GM12865 (cell line): ENCODE data around the gene DCDC2.

Experiments used
- DNase-seq: peaks from one replicate; pipeline ENCODE4 v3.0.0; 2010; ENCODE audit warnings: low read depth
- H3K4me3 ChIP-seq: 2 replicates; pipeline ENCODE4 v1.5.1; 2011; ENCODE audit warnings: mild to moderate bottlenecking, low read depth, low read length, control low read depth
- TF ChIP-seq, protein P1 (sequence below): IDR thresholded peaks from 2 replicates; pipeline ENCODE4 v1.5.1; 2011; ENCODE audit warnings: low read length, control low read depth, low read depth, inconsistent platforms; ENCODE audit not compliant: insufficient read depth; ENCODE audit errors: missing control alignments

Gene DCDC2

DNA sequence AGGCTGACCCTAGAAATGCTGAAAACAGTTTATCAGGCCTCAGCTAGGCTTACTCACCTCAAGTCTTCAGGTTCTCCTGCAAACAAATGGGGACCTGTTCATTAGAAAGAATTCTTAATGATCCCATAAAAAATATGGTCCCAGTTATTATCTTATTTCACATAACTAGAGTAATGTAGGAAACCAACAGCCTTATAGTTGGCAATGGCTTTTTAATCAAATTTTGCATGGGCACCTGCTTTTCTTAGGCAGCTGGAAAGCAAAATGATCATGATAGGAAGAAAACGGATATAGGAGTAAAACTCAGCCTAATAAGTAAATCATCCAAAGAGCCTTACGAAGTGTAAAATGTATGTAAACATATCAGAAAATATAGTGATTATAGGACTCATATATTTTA lies 230.5 kb downstream of the DCDC2 start:
- TF ChIP-seq, protein P1, sequence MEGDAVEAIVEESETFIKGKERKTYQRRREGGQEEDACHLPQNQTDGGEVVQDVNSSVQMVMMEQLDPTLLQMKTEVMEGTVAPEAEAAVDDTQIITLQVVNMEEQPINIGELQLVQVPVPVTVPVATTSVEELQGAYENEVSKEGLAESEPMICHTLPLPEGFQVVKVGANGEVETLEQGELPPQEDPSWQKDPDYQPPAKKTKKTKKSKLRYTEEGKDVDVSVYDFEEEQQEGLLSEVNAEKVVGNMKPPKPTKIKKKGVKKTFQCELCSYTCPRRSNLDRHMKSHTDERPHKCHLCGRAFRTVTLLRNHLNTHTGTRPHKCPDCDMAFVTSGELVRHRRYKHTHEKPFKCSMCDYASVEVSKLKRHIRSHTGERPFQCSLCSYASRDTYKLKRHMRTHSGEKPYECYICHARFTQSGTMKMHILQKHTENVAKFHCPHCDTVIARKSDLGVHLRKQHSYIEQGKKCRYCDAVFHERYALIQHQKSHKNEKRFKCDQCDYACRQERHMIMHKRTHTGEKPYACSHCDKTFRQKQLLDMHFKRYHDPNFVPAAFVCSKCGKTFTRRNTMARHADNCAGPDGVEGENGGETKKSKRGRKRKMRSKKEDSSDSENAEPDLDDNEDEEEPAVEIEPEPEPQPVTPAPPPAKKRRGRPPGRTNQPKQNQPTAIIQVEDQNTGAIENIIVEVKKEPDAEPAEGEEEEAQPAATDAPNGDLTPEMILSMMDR: no peak
- no peak overlapping the region for H3K4me3 ChIP-seq

DNA sequence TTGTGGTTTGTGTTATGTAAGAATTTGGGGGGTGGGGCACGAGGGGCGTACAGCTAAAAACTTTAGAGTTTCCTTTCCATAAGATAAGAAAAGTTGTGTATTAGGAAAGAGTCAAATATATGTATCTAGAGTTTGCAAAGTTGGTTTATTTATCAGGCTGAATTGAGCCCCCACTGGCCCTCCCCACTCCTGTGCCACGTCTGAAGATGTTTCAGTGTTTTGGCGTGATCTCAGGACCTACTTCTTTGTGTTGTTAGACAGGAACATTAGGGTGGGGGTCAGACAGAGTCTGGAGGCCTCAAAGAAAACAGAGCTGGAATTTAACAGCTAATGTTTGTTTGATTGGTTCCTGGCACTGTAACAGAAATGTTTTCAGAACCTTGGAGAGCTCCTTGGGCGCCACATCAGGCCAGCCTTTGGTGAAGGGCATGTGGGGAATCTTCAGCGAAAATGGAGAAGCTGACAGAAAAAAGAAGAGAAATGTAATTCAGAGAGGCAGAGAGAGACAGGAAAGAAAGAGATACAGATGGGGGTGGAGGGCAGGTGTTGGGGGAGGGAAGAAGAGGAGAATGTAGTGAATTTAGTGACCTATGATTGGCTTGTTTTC lies 231.2 kb downstream of the DCDC2 start:
- H3K4me3 ChIP-seq: no peak overlapping the region
- DNase-seq: peak; percentile 53
- TF ChIP-seq, protein P1: no peak

More for the DNA sequence above, 230.5 kb downstream of the DCDC2 start:
- DNase-seq: no peak

DNA sequence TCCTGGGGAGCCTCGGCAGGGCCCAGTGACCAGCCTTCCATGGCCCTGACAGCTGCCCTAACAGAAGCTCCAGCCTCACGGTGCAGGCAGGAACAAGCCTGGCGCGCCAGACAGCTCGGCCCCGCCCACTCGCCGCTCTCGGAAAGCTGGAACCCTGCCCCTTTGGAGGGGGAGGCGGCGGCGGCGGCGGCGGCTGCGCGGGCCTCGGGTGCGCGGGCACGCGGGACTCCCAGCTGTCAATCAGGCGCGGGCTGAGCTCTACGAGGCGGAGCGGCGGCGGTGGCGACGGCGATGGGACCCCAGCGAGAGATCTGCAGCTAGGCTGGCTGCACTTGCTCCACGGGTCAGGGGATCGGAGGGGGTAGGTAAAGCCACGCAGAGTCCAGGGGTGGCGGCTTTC lies 231.9 kb downstream of the DCDC2 start, which contains the start of gene NRSN1:
TSS of gene NRSN1 (plus strand) at position 236 of the 400 bp plus-strand sequence. CDS start 8,113 bp downstream, outside the sequence.
- no peak within 1 kb of the TSS for H3K4me3 ChIP-seq
- TF ChIP-seq, protein P1: no peak
- DNase-seq: no peak

DNA sequence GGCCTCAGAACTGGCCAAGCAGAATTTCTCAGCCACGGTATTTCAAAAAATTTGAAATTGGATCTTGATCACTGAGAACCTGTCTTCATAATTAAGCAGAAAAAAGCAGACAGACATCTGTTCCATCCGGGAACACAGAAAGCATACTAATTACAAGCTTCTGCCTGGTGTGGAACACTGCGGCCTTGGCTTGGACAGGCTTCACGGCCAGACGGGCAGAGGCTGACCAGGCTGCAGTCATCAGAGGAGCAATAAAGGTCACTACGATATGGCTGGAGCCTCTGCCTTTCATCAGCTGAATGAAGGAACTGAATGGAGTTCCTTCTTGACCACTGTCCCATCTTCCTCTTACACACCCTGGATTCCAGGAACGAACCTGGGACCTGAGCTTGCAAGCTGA lies 235.7 kb downstream of the DCDC2 start:
- no peak overlapping the region for H3K4me3 ChIP-seq
- TF ChIP-seq, protein P1: no peak
- DNase-seq: no peak
